RPMI8226 (cell line): ENCODE measurements around the gene NOP16.

Experiments
- DNase-seq: peaks from one replicate; pipeline ENCODE4 v3.0.0-alpha.2; 2015

Gene NOP16

DNA sequence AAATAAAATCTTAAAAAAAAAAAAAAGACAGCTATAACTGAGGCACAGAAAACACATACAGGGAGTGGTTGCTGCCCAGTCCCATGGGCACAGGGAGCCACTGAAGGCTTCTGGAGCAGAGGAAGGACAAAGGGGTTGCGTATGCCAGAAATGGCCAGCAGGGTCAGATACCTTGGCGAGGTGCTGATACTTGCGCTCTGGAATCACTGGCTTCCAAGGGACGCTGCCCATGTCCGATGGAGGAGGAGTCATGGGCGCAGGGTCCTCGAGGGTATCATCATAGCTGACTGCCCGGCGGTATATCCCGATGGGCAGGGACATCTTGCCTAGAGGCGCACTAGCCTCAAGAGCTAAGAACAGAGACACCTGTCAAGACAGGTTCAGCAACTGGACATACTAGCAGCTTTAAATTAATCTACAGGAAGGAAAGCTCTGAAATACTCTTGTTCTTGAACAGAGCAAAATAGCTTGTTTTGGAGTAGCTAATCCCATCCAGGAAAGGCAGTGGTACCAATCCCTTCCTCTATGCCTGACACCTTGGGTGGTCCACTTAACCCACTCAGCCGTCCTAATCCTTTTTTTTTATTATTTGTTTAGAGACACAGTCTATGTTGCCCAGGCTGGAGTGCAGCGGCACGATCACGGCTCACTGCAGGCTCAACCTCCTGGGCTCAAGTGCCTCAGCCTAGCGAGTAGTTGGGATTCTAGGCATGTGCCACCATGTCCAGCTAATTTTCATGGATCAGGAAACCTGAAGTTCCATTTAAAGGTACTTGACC, 32.8 kb downstream of the NOP16 start:
- no peak for DNase-seq

DNA sequence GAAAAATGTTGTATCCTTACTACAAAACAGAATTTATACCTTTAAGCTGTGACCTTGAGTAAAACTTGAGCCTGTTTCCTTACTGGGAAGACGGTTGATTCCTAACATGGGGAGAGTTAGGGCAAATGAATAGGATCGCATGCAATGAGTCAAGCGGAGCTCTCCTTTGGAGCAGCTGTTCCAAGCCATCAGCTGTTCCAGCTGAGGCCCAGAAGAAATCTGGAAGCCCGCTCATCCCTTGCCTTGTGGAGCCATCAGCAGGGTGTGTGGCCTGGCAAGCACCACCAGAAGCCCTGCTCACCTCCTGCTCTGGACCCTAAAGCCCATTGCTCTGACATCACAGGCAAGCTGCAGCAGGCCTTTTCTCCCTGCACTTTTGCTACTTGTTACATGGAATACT, 34.9 kb downstream of the NOP16 start:
- no peak for DNase-seq

GRCh38 chr5:176352116-176352878, 36.1 kb downstream of the NOP16 start:
- DNase-seq = no peak

DNA sequence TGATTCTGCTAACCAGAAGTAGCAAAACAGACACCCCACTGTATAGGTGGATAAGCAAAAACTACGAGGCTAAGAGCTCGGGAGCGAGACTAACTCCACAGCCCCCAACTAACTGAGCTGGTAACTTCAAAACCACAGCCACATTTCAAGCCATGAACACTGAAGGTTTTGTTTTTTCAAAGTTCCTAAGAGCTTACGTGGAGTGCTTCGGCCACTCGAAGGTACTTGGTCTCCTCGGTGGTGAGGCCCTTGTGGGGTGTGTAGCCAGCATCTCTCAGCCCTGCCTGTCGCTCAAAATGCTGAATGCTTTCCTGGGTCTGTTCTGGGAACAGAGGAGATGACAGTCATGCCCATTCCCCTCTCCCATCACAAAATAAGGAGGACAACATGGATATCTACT, 38.0 kb downstream of the NOP16 start:
- no peak for DNase-seq

DNA sequence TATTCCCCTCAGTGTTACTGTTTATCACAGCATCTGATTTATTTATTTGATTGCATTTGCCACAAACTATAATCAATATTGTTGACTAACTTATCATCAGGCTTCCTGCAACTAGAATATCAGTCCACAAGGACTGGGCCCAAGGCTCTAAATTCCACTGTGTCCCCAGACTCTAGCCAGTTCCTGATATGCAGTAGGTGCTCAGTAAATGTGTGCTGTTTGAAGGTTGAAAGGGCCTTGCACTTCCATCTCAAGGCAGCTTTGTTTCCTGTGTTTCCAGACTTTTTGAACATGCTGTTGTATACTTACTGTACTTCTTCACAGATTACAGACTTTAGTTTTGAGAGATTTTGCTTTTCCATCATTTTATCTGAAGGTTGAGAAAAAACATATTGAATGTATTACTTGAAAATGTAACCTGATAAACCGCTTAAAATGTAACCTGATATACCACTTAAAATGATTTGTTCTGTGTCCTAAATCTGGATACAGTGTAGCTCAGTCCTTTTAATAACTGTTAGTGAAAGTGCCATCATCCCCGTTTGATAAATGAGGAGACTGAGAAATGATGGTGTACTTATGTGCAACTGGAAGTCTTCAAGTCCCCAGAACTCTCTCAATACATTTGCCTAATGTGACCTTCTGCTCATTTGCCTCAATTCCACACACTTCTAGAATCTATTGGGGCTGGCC, 45.5 kb downstream of the NOP16 start:
- DNase-seq = no peak

DNA sequence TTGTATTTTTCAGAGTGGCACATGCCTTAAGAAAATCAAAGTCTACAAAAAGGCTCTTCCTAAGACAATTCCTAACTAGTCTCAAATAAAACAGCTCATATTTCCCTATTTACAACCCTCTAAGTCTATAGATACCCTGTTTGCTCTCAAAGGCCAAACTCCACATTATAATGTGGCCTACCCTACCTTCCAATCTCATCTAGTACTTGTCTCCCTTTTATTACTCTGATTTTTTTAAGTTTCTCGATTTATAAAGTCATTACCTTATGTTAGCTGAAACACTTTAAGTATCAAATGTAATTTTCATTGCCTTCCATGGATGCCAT, 46.3 kb downstream of the NOP16 start:
- no peak for DNase-seq

DNA sequence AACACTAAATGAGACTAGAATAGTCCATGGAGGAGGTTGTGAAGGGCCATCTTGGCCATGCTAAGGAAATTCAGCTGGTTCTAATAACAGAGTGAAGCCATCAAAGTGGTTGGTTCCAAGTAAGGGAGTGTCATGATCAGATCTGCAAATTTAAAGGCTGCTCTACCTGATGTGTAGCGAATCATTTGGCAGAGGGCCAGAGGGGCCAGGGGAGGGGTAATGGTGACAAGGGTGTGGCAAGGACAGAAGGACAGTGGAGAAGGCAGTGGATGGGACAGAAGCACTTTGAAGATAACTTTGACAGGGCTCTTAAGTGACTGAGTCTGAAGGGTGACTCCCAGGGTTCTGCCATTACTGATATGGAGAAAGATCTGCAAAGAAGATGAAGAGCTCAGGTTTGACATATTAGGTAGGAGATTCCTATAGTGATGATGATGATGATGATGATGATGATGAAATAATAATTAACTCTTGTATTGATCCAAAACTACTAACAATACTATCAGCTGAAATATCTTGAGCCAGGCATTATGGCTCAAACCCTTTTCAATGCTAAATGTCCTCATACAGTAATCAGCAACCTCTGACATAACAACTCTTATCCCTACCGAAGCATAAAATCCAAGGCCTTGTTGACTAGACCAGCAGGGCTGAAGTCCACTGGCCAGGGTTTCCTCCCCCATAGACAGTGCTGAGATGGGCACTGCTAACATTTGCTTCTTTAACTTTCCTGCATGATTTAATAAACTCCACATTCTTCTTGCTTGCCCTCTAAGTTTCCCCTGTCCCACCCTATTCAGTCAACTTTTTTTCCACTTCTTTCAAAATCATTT, 46.9 kb downstream of the NOP16 start:
- DNase-seq = no peak

DNA sequence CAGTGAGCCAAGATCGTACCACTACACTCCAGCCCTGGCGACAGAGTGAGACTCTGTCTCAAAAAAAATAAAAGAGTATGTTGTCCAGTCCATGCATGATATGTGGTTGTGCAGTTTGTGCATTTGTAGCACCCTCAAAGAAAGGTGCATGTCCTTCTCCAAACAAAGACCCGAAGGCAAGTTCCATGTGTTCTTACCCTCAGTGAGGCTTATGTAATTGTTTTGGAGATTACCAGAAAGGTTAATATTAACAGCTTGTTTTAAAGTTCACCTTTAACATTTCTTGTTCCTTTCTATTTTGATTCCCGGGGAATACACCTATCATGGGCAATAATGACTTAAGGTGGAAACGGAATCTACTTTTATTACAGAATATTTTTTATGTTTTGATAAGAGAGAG, 49.1 kb downstream of the NOP16 start:
- no peak for DNase-seq

DNA sequence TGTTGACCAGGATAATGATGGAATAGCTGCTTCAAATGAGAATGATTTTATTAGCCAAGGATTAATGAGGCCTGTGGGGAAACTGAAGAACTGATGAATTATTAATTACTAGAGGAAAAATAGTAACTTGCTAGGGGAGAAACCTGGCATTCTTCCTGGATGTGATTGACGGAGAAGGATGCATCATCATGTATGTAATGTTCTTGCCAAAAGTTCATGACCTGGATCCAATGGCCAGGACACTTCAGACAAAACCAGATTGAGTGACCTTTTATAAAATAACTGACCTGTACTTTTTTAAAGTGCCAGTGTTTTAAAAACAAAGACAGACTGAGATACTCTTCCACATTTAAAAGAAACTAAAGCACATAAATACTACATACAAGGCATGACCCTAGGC, 50.5 kb downstream of the NOP16 start:
- DNase-seq = no peak

DNA sequence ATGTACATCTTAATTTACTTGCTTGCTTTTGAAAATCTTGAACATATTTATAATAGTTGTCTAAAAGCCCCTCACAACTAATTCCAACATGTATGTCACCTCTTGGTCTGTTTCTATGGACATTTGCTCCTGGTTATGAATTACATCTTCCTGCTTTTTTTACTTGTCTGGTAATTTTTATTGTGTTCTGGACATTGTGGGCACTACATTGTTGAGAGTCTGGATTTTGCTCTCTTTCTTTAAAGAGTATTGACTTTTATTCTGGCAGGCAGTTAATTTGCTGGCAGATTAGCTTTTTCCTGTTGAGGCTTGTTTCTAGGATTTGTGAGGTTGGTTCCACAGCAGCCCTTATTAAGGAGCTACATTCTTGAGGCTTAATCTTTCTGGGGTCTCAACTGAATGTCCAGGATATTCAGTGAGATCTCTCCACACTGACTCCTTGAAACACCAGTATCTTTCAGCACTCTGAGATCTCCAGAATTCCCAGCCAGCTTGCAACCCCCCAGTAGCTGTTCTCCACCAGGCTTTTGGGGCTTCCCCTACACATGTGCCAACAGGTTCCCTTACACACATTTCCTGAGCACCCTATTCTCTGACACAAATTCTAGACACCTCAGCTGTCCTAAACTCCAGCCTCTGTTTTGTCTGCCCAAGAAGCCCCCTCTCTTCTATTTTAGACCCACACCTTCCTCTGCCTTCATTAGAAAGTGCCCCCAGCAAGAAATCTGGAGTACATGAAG, 54.2 kb downstream of the NOP16 start:
- no peak for DNase-seq
